ENCODE measurements around the gene C2orf76.

DNA sequence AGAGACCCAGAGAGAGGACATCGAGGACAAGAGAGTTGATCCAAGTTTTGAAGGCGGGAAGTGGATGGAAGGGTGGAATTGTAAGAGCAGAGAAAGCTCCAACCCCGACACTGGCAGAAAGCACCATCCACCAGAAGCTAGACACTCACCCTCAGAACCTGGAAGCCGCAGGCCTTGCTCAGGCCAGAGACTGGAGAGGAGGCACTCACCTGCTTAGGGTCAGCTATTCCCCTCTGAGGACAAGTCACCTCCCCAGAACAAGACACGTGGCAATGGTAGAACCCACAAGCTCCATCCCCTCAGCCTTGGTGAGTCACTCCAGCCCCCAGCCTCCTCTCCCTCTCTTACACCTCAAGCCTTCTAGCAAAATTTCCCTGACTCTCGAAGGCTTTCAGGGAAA lies 78.1 kb downstream of the C2orf76 start:
- TF ChIP-seq YY1 (IDR thresholded peaks at IDR 0.05; ENCODE audit: low read depth) (no peak), RAD21 (IDR thresholded peaks at IDR 0.05; ENCODE audit: low read length) (no peak), NFIC (IDR thresholded peaks at IDR 0.05; ENCODE audit: borderline replicate concordance) (no peak), TAF1 (IDR thresholded peaks at IDR 0.05; ENCODE audit: borderline replicate concordance, low read depth, low read length) (no peak), USF2 (IDR thresholded peaks at IDR 0.05; ENCODE audit: borderline replicate concordance, low read depth, low read length) (no peak), RCOR1 (IDR thresholded peaks at IDR 0.05; ENCODE audit: low read length) (no peak), RFX5 (IDR thresholded peaks at IDR 0.05; ENCODE audit: low read length) (no peak)
- TF ChIP-seq, protein P1, sequence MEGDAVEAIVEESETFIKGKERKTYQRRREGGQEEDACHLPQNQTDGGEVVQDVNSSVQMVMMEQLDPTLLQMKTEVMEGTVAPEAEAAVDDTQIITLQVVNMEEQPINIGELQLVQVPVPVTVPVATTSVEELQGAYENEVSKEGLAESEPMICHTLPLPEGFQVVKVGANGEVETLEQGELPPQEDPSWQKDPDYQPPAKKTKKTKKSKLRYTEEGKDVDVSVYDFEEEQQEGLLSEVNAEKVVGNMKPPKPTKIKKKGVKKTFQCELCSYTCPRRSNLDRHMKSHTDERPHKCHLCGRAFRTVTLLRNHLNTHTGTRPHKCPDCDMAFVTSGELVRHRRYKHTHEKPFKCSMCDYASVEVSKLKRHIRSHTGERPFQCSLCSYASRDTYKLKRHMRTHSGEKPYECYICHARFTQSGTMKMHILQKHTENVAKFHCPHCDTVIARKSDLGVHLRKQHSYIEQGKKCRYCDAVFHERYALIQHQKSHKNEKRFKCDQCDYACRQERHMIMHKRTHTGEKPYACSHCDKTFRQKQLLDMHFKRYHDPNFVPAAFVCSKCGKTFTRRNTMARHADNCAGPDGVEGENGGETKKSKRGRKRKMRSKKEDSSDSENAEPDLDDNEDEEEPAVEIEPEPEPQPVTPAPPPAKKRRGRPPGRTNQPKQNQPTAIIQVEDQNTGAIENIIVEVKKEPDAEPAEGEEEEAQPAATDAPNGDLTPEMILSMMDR (IDR thresholded peaks at IDR 0.05) = no peak
- TF ChIP-seq, protein P2, sequence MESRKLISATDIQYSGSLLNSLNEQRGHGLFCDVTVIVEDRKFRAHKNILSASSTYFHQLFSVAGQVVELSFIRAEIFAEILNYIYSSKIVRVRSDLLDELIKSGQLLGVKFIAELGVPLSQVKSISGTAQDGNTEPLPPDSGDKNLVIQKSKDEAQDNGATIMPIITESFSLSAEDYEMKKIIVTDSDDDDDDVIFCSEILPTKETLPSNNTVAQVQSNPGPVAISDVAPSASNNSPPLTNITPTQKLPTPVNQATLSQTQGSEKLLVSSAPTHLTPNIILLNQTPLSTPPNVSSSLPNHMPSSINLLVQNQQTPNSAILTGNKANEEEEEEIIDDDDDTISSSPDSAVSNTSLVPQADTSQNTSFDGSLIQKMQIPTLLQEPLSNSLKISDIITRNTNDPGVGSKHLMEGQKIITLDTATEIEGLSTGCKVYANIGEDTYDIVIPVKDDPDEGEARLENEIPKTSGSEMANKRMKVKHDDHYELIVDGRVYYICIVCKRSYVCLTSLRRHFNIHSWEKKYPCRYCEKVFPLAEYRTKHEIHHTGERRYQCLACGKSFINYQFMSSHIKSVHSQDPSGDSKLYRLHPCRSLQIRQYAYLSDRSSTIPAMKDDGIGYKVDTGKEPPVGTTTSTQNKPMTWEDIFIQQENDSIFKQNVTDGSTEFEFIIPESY (IDR thresholded peaks at IDR 0.05; ENCODE audit: borderline replicate concordance, low read depth) = no peak
